GM12878 (cell line): ENCODE results near the gene LMAN2. TPM values are rescaled to one million over a fixed set of nuclear protein-coding genes. Genes with fewer than 3 reads are reported as not detected.
"Not testable (repeated sequence)": the region's sequence is repeated elsewhere in the genome, so short reads cannot be mapped to it uniquely, and the experiment has no call there.

Experiments
- ATAC-seq: fragments of 200-7000 bp; cut with Tn5 transposase; 3 replicates; pipeline ENCODE4 v1.9.1; 2020; ENCODE audit warnings: mild to moderate bottlenecking, moderate library complexity
- BruUV-seq: library from RNA; stranded (reverse); fragments of 400-500 nt; replicated peaks from 2 replicates; lab custom pipeline; 2021; lab: Mats Ljungman, UMichigan
- CTCF ChIA-PET: fragments of 300-600 bp; sonication (Branson Sonifier 250); formaldehyde crosslinking; extraction: SDS; loops from one replicate; lab custom pipeline; 2021; ENCODE audit warnings: inconsistent platforms; lab: Yijun Ruan, JAX
- POLR2A ChIA-PET: fragments of 350-600 bp; formaldehyde crosslinking; extraction: SDS; loops from one replicate; lab custom pipeline; 2021; ENCODE audit warnings: inconsistent platforms; lab: Charles Lee
- RAD21 ChIA-PET: fragments of 300-600 bp; sonication (Branson Sonifier 250); formaldehyde crosslinking; loops from one replicate; lab custom pipeline; 2023; ENCODE audit warnings: antibody characterized with exemption; ENCODE audit not compliant: unreplicated experiment; lab: Charles Lee
- SMC1A ChIA-PET: fragments of 300-600 bp; sonication (Branson Sonifier 250); formaldehyde crosslinking; loops from one replicate; lab custom pipeline; 2023; ENCODE audit not compliant: unreplicated experiment, uncharacterized antibody; lab: Charles Lee
- DNase-seq: peaks from one replicate; pipeline ENCODE4 v3.0.0-alpha.2; 2011; ENCODE audit warnings: low read depth, low spot score
- FAIRE-seq: peaks from 3 replicates; lab custom pipeline; 2011; peaks lifted over from hg19 to GRCh38; lab: Jason Lieb, UNC
- H2AFZ ChIP-seq: 2 replicates; pipeline ENCODE4 v1.6.0; 2011; ENCODE audit warnings: low read depth, low read length, control low read depth; ENCODE audit not compliant: control insufficient read depth
- H3K27ac ChIP-seq: 2 replicates; pipeline ENCODE4 v1.5.1; 2011; ENCODE audit warnings: control low read depth; ENCODE audit not compliant: control insufficient read depth, insufficient read depth
- H3K27me3 ChIP-seq, 2 experiments: replicated peaks in 1 of 2; 2 replicates each; pipeline versions ENCODE4 v1.6.0 to v1.6.1; 2011; ENCODE audit warnings: low read length in 1 of 2; ENCODE audit not compliant: control insufficient read depth in 2 of 2, insufficient read depth in 2 of 2
- H3K36me3 ChIP-seq, 2 experiments: 2 replicates each; pipeline ENCODE4 v1.5.1; 2011; ENCODE audit warnings: low read length in 1 of 2; ENCODE audit not compliant: control insufficient read depth in 2 of 2, insufficient read depth in 2 of 2
- H3K4me1 ChIP-seq: 2 replicates; pipeline ENCODE4 v1.6.1; 2011; ENCODE audit warnings: mild to moderate bottlenecking, low read length, moderate library complexity, mixed read lengths; ENCODE audit not compliant: control insufficient read depth, insufficient read depth
- H3K4me2 ChIP-seq: 2 replicates; pipeline ENCODE4 v1.6.0; 2011; ENCODE audit warnings: control low read depth; ENCODE audit not compliant: control insufficient read depth, insufficient read depth
- H3K4me3 ChIP-seq: fragments of 200-600 bp; sonication (generic); 2 replicates; pipeline ENCODE4 v1.5.1; 2016
- H3K79me2 ChIP-seq: 2 replicates; pipeline ENCODE4 v1.6.0; 2011; ENCODE audit warnings: low read length; ENCODE audit not compliant: control insufficient read depth, insufficient read depth
- H3K9ac ChIP-seq: 2 replicates; pipeline ENCODE4 v1.8.0; 2011; ENCODE audit warnings: low read length, control low read depth, mixed read lengths; ENCODE audit not compliant: control insufficient read depth, insufficient read depth
- H3K9me3 ChIP-seq: replicated peaks from 3 replicates; pipeline ENCODE4 v1.5.1; 2011; ENCODE audit warnings: mild to moderate bottlenecking, low read length; ENCODE audit not compliant: control insufficient read depth, insufficient read depth
- H4K20me1 ChIP-seq: 2 replicates; pipeline ENCODE4 v1.6.0; 2011; ENCODE audit not compliant: control insufficient read depth, insufficient read depth
- HCFC1 ChIP-seq: fragments of 150-350 bp; IDR thresholded peaks from 2 replicates; pipeline ENCODE4 v1.6.1; 2014; ENCODE audit warnings: low read length
- MEF2B ChIP-seq: fragments of 450-650 bp; IDR thresholded peaks from 2 replicates; pipeline ENCODE4 v1.6.1; 2018; ENCODE audit warnings: mild to moderate bottlenecking, moderate library complexity; ENCODE audit not compliant: partially characterized antibody, poor library complexity, severe bottlenecking
- NR2C1 ChIP-seq: fragments of 450-650 bp; IDR thresholded peaks from 2 replicates; pipeline ENCODE4 v1.6.1; 2017; ENCODE audit warnings: antibody characterized with exemption, mild to moderate bottlenecking, moderate library complexity
- STAT3 ChIP-seq: IDR thresholded peaks from 2 replicates; pipeline ENCODE4 v1.6.1; 2011; ENCODE audit warnings: low read depth, low read length, improper control_type of control experiment
- WGBS: methylation state at CpG from one replicate; pipeline ENCODE4 v1.1.6; 2016; ENCODE audit warnings: low lambda C conversion rate; ENCODE audit not compliant: insufficient replicate concordance, insufficient coverage; ENCODE audit errors: missing lambda C conversion rate; 5-methylcytosine and 5-hydroxymethylcytosine counted together
- in situ Hi-C: fragments of 300-500 bp; cut with MboI; formaldehyde crosslinking; loops from 9 replicates; pipeline ENCODE4 v1.14.3; 2018; ENCODE audit warnings: mixed read lengths
- intact Hi-C: fragments of 100-400 bp; cut with micrococcal nuclease; formaldehyde crosslinking; loops from one replicate; pipeline ENCODE4 v1.14.2; 2022; ENCODE audit not compliant: unreplicated experiment
- polyA plus RNA-seq, 11 experiments: library from polyadenylated mRNA; depleted of rRNA in 4 of 11; unstranded in 6 of 11; stranded (reverse) in 5 of 11; fragments of >200 nt; fragmentation: Nextera tagmentation in 4 of 11; fragmentation: Illumina TruSeq in 1 of 11; extraction: Ambion mirVana in 4 of 11; extraction: Trizol in 1 of 11; gene quantifications; 1 replicate in 1 of 11; 2 replicates in 10 of 11; pipeline versions ENCODE4 v1.2.1 to v1.2.3, GENCODE V29; 2011 to 2016; ENCODE audit warnings: inconsistent platforms in 2 of 11, missing spikeins in 2 of 11, low read depth in 1 of 11
- total RNA-seq, 4 experiments: library from RNA; depleted of rRNA in 3 of 4; stranded (reverse); fragments of >200 nt in 3 of 4; fragmentation: Illumina TruSeq in 1 of 4; extraction: Trizol in 1 of 4; gene quantifications; 2 replicates each; pipeline versions ENCODE4 v1.2.1 to v1.2.3, GENCODE V29; 2013 to 2021
- TF ChIP-seq, protein P1 (sequence below): fragments of 450-650 bp; IDR thresholded peaks from 2 replicates; pipeline ENCODE4 v1.6.1; 2014; ENCODE audit warnings: mild to moderate bottlenecking
- TF ChIP-seq, protein P2 (sequence below): fragments of 450-650 bp; IDR thresholded peaks from 2 replicates; pipeline ENCODE4 v1.6.1; 2017; ENCODE audit warnings: mild to moderate bottlenecking, moderate library complexity

The LMAN2 gene
- total and polyA plus RNA-seq, 10 of the 15 experiments (the other 5 are each of a cell fraction or from before 2014, with no cell fraction given), result 2.4 to 264 (median 147) TPM

- Histone ChIP-seq H3K4me3 (peak overlapping the region; percentile 63; the same call in 1 of the 2 replicates), H3K27ac (peak overlapping the region; percentile 91), H3K9ac (peak overlapping the region; percentile 60; the same call in 1 of the 2 replicates), H3K4me2 (peak overlapping the region; percentile 93), H3K4me1 (peaks cover 73% of the 10 kb centered on the region), H3K79me2 (peaks cover 70% of the 10 kb centered on the region)
- H3K9me3 ChIP-seq, ATAC-seq, H3K27me3 ChIP-seq, FAIRE-seq, H4K20me1 ChIP-seq, H2AFZ ChIP-seq, BruUV-seq, in situ Hi-C loops, DNase-seq, H3K36me3 ChIP-seq: not testable (repeated sequence)
- POLR2A ChIA-PET, result interaction anchor here (0.6 to 2.7 kb wide), 7 partner anchors 9 to 803 kb away, joined by 3 to 22 read pairs (median 4); partner anchors contain the start of genes GRK6 and LMAN2
- intact Hi-C loops, result loop anchor here (5.0 kb wide), 1 partner anchor 48 kb away; the partner anchor contains the start of gene MXD3
- RAD21 ChIA-PET, result interaction anchor here (0.8 to 3.7 kb wide), 9 partner anchors 7 to 69 kb away, joined by 3 to 29 read pairs (median 7); partner anchors contain the start of gene LMAN2
- CTCF ChIA-PET, result interaction anchor here (0.6 to 4.4 kb wide), 16 partner anchors 8 to 140 kb away, joined by 3 to 33 read pairs (median 5); no protein-coding TSS in a partner anchor
- SMC1A ChIA-PET, result interaction anchor here (1.2 to 3.9 kb wide), 7 partner anchors 8 to 51 kb away, joined by 4 to 19 read pairs (median 5); partner anchors contain the start of gene LMAN2
- 95% methylated on average over 7 of the region's 7 CpGs for WGBS
Measured at GRCh38 chr5:177360740-177361139, 9.3 kb upstream of the LMAN2 start.

DNA sequence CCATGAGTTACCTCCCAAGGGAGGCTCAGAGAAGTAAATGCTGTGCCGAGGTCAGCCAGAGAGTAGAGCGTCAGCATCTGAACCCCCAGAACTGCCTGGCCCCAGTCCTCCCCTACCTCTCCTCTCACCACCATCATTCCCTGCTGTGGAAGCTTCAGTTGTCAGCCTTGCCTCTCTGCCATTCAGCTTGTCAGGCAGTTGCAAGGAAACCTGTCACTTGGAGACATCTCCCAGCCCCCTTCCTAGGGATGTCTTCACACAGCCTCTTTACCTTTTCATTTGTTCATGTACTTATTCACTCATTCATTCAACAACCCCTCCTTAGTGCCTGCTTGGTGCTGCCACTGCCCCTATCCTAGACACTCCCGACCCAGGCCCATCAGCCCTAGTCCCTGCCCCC lies 8.4 kb upstream of the LMAN2 start:
- H3K4me2 ChIP-seq, result peak overlapping the region; percentile 99
- peak overlapping the region; percentile 81 for H3K9ac ChIP-seq
- BruUV-seq, result no TSS peak

More for the DNA sequence above, 8.4 kb upstream of the LMAN2 start:
- H3K36me3 ChIP-seq, result no peaks in the 10 kb centered on the region; a peak in 1 of 4 replicates
- H3K9me3 ChIP-seq, result peaks cover 3% of the 10 kb centered on the region; the same call in 1 of the 3 replicates
- H3K27me3 ChIP-seq, result no peaks in the 10 kb centered on the region
- CTCF ChIA-PET, result interaction anchor here (1.0 to 4.4 kb wide), 8 partner anchors 10 to 141 kb away, joined by 3 to 33 read pairs (median 11); no protein-coding TSS in a partner anchor
- TF ChIP-seq HCFC1 (no peak), STAT3 (no peak), NR2C1 (no peak), MEF2B (no peak)
- TF ChIP-seq, protein P1, sequence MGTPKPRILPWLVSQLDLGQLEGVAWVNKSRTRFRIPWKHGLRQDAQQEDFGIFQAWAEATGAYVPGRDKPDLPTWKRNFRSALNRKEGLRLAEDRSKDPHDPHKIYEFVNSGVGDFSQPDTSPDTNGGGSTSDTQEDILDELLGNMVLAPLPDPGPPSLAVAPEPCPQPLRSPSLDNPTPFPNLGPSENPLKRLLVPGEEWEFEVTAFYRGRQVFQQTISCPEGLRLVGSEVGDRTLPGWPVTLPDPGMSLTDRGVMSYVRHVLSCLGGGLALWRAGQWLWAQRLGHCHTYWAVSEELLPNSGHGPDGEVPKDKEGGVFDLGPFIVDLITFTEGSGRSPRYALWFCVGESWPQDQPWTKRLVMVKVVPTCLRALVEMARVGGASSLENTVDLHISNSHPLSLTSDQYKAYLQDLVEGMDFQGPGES, result no peak
- TF ChIP-seq, protein P2, sequence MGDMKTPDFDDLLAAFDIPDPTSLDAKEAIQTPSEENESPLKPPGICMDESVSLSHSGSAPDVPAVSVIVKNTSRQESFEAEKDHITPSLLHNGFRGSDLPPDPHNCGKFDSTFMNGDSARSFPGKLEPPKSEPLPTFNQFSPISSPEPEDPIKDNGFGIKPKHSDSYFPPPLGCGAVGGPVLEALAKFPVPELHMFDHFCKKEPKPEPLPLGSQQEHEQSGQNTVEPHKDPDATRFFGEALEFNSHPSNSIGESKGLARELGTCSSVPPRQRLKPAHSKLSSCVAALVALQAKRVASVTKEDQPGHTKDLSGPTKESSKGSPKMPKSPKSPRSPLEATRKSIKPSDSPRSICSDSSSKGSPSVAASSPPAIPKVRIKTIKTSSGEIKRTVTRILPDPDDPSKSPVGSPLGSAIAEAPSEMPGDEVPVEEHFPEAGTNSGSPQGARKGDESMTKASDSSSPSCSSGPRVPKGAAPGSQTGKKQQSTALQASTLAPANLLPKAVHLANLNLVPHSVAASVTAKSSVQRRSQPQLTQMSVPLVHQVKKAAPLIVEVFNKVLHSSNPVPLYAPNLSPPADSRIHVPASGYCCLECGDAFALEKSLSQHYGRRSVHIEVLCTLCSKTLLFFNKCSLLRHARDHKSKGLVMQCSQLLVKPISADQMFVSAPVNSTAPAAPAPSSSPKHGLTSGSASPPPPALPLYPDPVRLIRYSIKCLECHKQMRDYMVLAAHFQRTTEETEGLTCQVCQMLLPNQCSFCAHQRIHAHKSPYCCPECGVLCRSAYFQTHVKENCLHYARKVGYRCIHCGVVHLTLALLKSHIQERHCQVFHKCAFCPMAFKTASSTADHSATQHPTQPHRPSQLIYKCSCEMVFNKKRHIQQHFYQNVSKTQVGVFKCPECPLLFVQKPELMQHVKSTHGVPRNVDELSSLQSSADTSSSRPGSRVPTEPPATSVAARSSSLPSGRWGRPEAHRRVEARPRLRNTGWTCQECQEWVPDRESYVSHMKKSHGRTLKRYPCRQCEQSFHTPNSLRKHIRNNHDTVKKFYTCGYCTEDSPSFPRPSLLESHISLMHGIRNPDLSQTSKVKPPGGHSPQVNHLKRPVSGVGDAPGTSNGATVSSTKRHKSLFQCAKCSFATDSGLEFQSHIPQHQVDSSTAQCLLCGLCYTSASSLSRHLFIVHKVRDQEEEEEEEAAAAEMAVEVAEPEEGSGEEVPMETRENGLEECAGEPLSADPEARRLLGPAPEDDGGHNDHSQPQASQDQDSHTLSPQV, result no peak
- H4K20me1 ChIP-seq, result no peaks in the 10 kb centered on the region
- POLR2A ChIA-PET, result interaction anchor here (1.2 to 2.7 kb wide), 3 partner anchors 9 to 25 kb away, joined by 3 to 22 read pairs (median 4); partner anchors contain the start of gene LMAN2
- RAD21 ChIA-PET, result interaction anchor here (1.0 to 3.7 kb wide), 4 partner anchors 9 to 44 kb away, joined by 3 to 29 read pairs (median 10); partner anchors contain the start of gene LMAN2
- in situ Hi-C loops, result no loop called here
- WGBS, result 75% methylated on average over 3 of the region's 3 CpGs
- ATAC-seq, result no peak
- peaks cover 66% of the 10 kb centered on the region for H3K4me1 ChIP-seq
- DNase-seq, result no peak
- H2AFZ ChIP-seq, result no peak overlapping the region
- no peak for FAIRE-seq
- SMC1A ChIA-PET, result interaction anchor here (0.7 to 3.9 kb wide), 3 partner anchors 9 to 30 kb away, joined by 3 to 19 read pairs (median 5); no protein-coding TSS in a partner anchor
- intact Hi-C loops, result loop anchor here (5.0 kb wide), 1 partner anchor 48 kb away; the partner anchor contains the start of gene MXD3
- peaks cover 65% of the 10 kb centered on the region for H3K79me2 ChIP-seq
- H3K27ac ChIP-seq, result peak overlapping the region; percentile 35
- peak overlapping the region; percentile 99 for H3K4me3 ChIP-seq
